Parathyroid adenoma (tissue), 2 donors: ENCODE measurements around the gene ATF7.

Source experiments
- H2AFZ ChIP-seq: fragments of 300-600 bp; sonication (generic); one replicate; pipeline ENCODE4 v1.7.0; 2017; ENCODE audit warnings: antibody characterized with exemption, mild to moderate bottlenecking
- H3K27ac ChIP-seq: fragments of 300-600 bp; sonication (generic); one replicate; pipeline ENCODE4 v1.7.0; 2017
- H3K27me3 ChIP-seq: fragments of 300-600 bp; sonication (generic); one replicate; pipeline ENCODE4 v1.7.0; 2017; ENCODE audit warnings: low read length; ENCODE audit not compliant: control insufficient read depth, insufficient read depth
- H3K36me3 ChIP-seq: fragments of 300-600 bp; sonication (generic); one replicate; pipeline ENCODE4 v1.7.0; 2017; ENCODE audit warnings: low read length; ENCODE audit not compliant: control insufficient read depth, insufficient read depth
- H3K4me1 ChIP-seq: fragments of 300-600 bp; sonication (generic); one replicate; pipeline ENCODE4 v1.7.0; 2017; ENCODE audit warnings: control low read depth
- H3K4me2 ChIP-seq: fragments of 300-600 bp; sonication (generic); one replicate; pipeline ENCODE4 v1.7.0; 2017; ENCODE audit warnings: low read length
- H3K4me3 ChIP-seq: fragments of 300-600 bp; sonication (generic); one replicate; pipeline ENCODE4 v1.7.0; 2017; ENCODE audit warnings: low read depth, low read length
- H3K79me2 ChIP-seq: fragments of 300-600 bp; sonication (generic); one replicate; pipeline ENCODE4 v1.7.0; 2017; ENCODE audit warnings: control low read depth
- H3K9ac ChIP-seq: fragments of 300-600 bp; sonication (generic); one replicate; pipeline ENCODE4 v1.7.0; 2017; ENCODE audit warnings: mild to moderate bottlenecking
- H3K9me3 ChIP-seq: fragments of 300-600 bp; sonication (generic); one replicate; pipeline ENCODE4 v1.7.0; 2017; ENCODE audit warnings: low read length; ENCODE audit not compliant: control insufficient read depth
- CTCF ChIP-seq: fragments of 300-600 bp; sonication (generic); IDR thresholded peaks from one replicate; pipeline ENCODE4 v1.7.0; 2017; ENCODE audit warnings: antibody characterized with exemption, mild to moderate bottlenecking
- donor health status: primary hyperparathyroidism.

ATF7 gene

GRCh38 chr12:53500776-53501614 is 125.2 kb downstream of the ATF7 start, which contains the start of gene TARBP2:
TSS of gene TARBP2 (plus strand) at chr12:53501283. CDS start at chr12:53501409, 126 bp downstream.
- peak within 1 kb of the TSS; percentile 91 for H3K9ac ChIP-seq
- peak within 1 kb of the TSS; percentile 90 for H3K4me2 ChIP-seq
- no peaks in the 10 kb centered on the region for H3K36me3 ChIP-seq
- TF ChIP-seq CTCF, result no peak
- no peaks in the 10 kb centered on the region for H3K9me3 ChIP-seq
- peak within 1 kb of the TSS; percentile 85 for H3K4me3 ChIP-seq
- no peaks in the 10 kb centered on the region for H3K27me3 ChIP-seq
- peaks cover 2% of the 10 kb centered on the region for H3K79me2 ChIP-seq
- H2AFZ ChIP-seq, result peak within 1 kb of the TSS; percentile 99
- H3K27ac ChIP-seq, result peak within 1 kb of the TSS; percentile 99
- peaks cover 23% of the 10 kb centered on the region for H3K4me1 ChIP-seq

DNA sequence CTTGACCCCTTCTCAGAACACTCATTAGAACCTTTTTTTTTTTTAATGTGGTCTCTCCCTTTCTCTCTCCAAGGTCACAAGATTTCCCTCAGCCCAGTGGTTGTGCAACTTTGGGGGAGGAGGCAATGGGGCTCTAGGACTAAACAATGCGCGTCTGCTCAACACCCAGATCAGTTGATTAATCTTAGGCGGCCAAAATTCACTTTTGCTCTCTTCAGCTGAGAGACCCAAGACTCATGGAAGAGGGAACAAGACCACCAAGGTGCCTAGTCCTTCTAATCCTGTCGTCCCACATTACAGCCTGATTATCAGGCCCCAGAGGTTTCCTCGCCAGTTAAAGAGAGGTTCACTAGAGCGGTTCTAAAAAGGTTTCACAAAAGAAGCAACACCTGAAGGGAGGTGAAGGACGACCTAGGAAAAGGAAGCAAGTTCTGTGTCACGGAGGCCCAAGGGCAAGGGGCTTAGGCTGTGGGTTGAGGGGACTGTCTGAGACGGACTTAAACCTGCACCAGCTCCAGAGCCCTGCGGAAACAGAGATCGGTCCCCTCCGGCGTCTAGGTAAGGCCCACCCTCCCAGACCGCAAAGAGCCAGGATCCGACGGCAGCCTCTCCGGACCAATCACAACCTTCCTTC is 125.9 kb downstream of the ATF7 start:
- Histone ChIP-seq H3K4me3 (peak overlapping the region; percentile 85), H3K79me2 (peaks cover 2% of the 10 kb centered on the region), H3K27ac (peak overlapping the region; percentile 99), H2AFZ (peak overlapping the region; percentile 90), H3K9me3 (no peaks in the 10 kb centered on the region), H3K36me3 (no peaks in the 10 kb centered on the region), H3K4me2 (peak overlapping the region; percentile 90), H3K27me3 (no peaks in the 10 kb centered on the region), H3K4me1 (peaks cover 28% of the 10 kb centered on the region), H3K9ac (peak overlapping the region; percentile 91)
- no peak for TF ChIP-seq CTCF

DNA sequence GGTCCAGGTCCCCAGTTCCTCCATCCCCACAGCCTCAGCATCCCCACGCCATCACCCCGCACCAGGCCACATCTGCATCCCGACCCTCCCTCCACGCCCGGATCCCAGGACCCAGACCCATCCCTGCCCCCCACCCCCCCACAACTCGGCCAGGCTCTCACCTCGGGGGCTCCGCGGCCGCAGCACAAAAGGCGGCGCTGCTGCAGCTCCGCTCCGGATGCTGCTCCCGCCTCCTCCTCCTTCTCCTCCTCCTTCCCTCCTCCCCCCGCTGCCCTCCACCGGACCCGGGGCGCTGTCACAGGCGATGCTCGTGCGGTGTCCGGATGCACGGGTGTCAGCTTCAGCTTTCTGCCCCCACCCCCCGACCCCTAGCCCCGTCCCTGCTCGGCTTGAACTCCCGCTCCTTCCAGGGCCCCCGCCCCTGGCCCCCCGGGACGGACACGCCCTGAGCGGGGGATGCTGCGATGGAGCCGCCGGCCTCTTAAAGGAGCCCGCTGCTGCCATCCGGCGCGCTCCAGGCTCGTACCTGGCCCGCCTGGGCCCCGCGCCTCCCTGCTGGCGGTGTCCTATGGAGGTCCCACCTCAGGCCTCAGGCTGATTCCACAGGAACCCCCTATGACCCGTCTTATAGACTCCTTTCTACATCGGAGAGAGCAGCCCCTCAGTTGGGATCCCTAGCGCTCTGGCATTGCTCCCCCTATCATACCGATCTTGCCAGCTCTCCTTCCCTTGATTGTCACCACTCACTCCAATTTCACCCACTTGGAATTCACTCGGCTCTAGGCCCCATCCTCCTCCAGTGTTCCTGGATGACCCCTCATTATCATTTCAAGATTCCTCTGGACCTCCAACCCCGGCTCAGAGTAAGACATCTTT is 126.7 kb downstream of the ATF7 start, which contains the start of gene MAP3K12:
Gene MAP3K12, minus strand, starts transcription at position 193 of the 876 bp plus-strand sequence. CDS start 12,067 bp downstream, outside the sequence.
- no peak for TF ChIP-seq CTCF
- no peaks in the 10 kb centered on the region for H3K27me3 ChIP-seq
- H3K4me3 ChIP-seq, result peak within 1 kb of the TSS; percentile 85
- H3K36me3 ChIP-seq, result no peaks in the 10 kb centered on the region
- H2AFZ ChIP-seq, result peak within 1 kb of the TSS; percentile 90
- no peaks in the 10 kb centered on the region for H3K9me3 ChIP-seq
- peak within 1 kb of the TSS; percentile 99 for H3K27ac ChIP-seq
- peak within 1 kb of the TSS; percentile 90 for H3K4me2 ChIP-seq
- peaks cover 2% of the 10 kb centered on the region for H3K79me2 ChIP-seq
- peaks cover 28% of the 10 kb centered on the region for H3K4me1 ChIP-seq
- peak within 1 kb of the TSS; percentile 91 for H3K9ac ChIP-seq

GRCh38 chr12:53498235-53498630 is 127.9 kb downstream of the ATF7 start:
- Histone ChIP-seq H2AFZ (no peak overlapping the region), H3K36me3 (no peaks in the 10 kb centered on the region), H3K79me2 (peaks cover 2% of the 10 kb centered on the region), H3K27ac (peak overlapping the region; percentile 12), H3K9me3 (no peaks in the 10 kb centered on the region), H3K27me3 (no peaks in the 10 kb centered on the region), H3K4me2 (no peak overlapping the region), H3K4me1 (peaks cover 36% of the 10 kb centered on the region), H3K9ac (no peak overlapping the region), H3K4me3 (no peak overlapping the region)
- no peak for TF ChIP-seq CTCF
